Upper lobe of left lung (tissue), 4 donors: Measurements from ENCODE around the gene FCRLA.

Source experiments
- CTCF ChIP-seq, 6 experiments: fragments of 450-650 bp in 4 of 6; fragments of 200-600 bp in 2 of 6; sonication (generic) in 2 of 6; IDR thresholded peaks; one replicate each; pipeline ENCODE4 v1.5.1; 2016 to 2019; ENCODE audit warnings: antibody characterized with exemption in 6 of 6
- EP300 ChIP-seq, 4 donors: sonication (generic); formaldehyde crosslinking; IDR thresholded peaks; one replicate each; pipeline ENCODE4 v1.5.1; 2017; ENCODE audit warnings: antibody characterized with exemption in 4 of 4, control low read depth in 2 of 4
- POLR2A ChIP-seq, 4 donors: fragments of 450-650 bp; IDR thresholded peaks; one replicate each; pipeline ENCODE4 v1.5.1; 2016 to 2017; ENCODE audit warnings: antibody characterized with exemption in 4 of 4, mild to moderate bottlenecking in 2 of 4

DNA sequence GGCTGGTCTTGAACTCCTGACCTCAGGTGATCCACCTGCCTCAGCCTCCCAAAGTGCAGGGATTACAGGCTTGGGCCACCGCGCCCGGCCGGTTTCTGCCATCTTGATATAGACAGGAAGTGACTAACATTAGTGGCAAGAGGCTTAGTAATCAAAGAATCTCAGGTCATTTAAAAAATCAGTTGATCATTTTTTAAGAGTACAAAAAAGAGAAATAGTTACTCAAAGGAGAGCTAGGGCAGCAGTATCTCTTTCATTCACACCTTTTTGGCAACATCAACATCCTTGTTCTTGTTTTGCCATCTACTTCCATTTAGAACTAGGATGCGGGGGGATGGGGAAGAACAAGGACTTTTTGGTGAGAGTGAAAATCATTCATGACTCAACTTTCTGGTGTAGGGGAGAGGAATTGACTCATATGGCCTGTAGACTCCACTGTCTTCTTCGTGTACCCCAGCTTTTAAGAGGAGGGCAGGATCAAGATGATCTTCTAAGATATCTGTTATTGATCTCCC, 23.1 kb downstream of the FCRLA start:
- TF ChIP-seq CTCF (IDR thresholded peaks at IDR 0.05): no peak
- TF ChIP-seq EP300 (IDR thresholded peaks at IDR 0.05): no peak
- no peak for TF ChIP-seq POLR2A (IDR thresholded peaks at IDR 0.05)
